ENCODE data around the gene ELK3.

DNA sequence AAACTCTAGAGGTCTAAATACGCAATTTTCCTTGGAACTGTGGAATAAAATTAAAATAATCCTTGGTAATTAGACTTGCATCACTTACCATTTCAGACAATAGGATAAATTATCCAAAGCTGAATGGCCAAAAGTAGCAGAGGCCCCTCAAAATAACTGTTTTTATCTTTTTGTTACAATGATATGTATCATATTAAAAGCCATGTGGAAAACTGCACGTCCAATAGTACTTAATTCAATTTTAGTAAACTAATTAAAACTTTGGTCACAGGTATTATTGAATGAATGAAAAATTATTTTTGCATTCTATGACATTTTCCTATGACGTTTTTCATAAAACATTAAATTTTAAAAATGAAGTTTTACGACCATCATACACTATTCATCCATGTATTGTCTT lies 107.6 kb downstream of the ELK3 start:
- TF ChIP-seq, protein P1, sequence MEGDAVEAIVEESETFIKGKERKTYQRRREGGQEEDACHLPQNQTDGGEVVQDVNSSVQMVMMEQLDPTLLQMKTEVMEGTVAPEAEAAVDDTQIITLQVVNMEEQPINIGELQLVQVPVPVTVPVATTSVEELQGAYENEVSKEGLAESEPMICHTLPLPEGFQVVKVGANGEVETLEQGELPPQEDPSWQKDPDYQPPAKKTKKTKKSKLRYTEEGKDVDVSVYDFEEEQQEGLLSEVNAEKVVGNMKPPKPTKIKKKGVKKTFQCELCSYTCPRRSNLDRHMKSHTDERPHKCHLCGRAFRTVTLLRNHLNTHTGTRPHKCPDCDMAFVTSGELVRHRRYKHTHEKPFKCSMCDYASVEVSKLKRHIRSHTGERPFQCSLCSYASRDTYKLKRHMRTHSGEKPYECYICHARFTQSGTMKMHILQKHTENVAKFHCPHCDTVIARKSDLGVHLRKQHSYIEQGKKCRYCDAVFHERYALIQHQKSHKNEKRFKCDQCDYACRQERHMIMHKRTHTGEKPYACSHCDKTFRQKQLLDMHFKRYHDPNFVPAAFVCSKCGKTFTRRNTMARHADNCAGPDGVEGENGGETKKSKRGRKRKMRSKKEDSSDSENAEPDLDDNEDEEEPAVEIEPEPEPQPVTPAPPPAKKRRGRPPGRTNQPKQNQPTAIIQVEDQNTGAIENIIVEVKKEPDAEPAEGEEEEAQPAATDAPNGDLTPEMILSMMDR (conservative IDR thresholded peaks at IDR 0.05; ENCODE audit: low read depth in 2 of 2): no peak
- TF ChIP-seq EZH2phosphoT487 (IDR thresholded peaks at IDR 0.05; ENCODE audit: unreplicated experiment): no peak
- no peak for TF ChIP-seq EZH2 (IDR thresholded peaks at IDR 0.05; ENCODE audit: low read depth, unreplicated experiment)
- TF ChIP-seq, protein P2, sequence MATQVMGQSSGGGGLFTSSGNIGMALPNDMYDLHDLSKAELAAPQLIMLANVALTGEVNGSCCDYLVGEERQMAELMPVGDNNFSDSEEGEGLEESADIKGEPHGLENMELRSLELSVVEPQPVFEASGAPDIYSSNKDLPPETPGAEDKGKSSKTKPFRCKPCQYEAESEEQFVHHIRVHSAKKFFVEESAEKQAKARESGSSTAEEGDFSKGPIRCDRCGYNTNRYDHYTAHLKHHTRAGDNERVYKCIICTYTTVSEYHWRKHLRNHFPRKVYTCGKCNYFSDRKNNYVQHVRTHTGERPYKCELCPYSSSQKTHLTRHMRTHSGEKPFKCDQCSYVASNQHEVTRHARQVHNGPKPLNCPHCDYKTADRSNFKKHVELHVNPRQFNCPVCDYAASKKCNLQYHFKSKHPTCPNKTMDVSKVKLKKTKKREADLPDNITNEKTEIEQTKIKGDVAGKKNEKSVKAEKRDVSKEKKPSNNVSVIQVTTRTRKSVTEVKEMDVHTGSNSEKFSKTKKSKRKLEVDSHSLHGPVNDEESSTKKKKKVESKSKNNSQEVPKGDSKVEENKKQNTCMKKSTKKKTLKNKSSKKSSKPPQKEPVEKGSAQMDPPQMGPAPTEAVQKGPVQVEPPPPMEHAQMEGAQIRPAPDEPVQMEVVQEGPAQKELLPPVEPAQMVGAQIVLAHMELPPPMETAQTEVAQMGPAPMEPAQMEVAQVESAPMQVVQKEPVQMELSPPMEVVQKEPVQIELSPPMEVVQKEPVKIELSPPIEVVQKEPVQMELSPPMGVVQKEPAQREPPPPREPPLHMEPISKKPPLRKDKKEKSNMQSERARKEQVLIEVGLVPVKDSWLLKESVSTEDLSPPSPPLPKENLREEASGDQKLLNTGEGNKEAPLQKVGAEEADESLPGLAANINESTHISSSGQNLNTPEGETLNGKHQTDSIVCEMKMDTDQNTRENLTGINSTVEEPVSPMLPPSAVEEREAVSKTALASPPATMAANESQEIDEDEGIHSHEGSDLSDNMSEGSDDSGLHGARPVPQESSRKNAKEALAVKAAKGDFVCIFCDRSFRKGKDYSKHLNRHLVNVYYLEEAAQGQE (IDR thresholded peaks at IDR 0.05; ENCODE audit: unreplicated experiment): no peak
- TF ChIP-seq JUNB (IDR thresholded peaks at IDR 0.05; ENCODE audit: unreplicated experiment): no peak
- TF ChIP-seq POLR2AphosphoS5 (IDR thresholded peaks at IDR 0.05; ENCODE audit: low read depth): no peak
- TF ChIP-seq CREB1 (CRISPR knock-in tag; IDR thresholded peaks at IDR 0.05; ENCODE audit: low read depth): no peak
- TF ChIP-seq STAT1 (IDR thresholded peaks at IDR 0.05; ENCODE audit: unreplicated experiment): no peak

Measured in GM23338 (cell line).